Esophagus muscularis mucosa (tissue), 4 donors: ENCODE results near the gene ZNF770. TPM values are rescaled to one million over a fixed set of nuclear protein-coding genes. Genes with fewer than 3 reads are reported as not detected.

ENCODE experiments used
- DNase-seq: peaks from one replicate; pipeline ENCODE4 v3.0.0-alpha.2; 2017; ENCODE audit errors: extremely low spot score
- H3K27ac ChIP-seq, 4 donors: fragments of 200-600 bp; sonication (generic); replicated peaks in 1 of 4; 1 replicate in 3 of 4; 2 replicates in 1 of 4; pipeline ENCODE4 v1.5.1; 2016 to 2019; ENCODE audit warnings: mild to moderate bottlenecking in 1 of 4
- H3K27me3 ChIP-seq, 4 donors: fragments of 200-600 bp; sonication (generic); one replicate each; pipeline versions ENCODE4 v1.5.1 to v1.6.0; 2016 to 2019
- H3K36me3 ChIP-seq, 4 donors: fragments of 200-600 bp; sonication (generic); one replicate each; pipeline ENCODE4 v1.5.1; 2016 to 2019
- H3K4me1 ChIP-seq, 4 donors: fragments of 200-600 bp; sonication (generic); one replicate each; pipeline ENCODE4 v1.5.1; 2016 to 2019
- H3K4me3 ChIP-seq, 4 donors: fragments of 200-600 bp; sonication (generic); 1 replicate in 2 of 4; 2 replicates in 2 of 4; pipeline ENCODE4 v1.5.1; 2016 to 2019; ENCODE audit warnings: mild to moderate bottlenecking in 4 of 4, moderate library complexity in 1 of 4
- H3K9me3 ChIP-seq, 4 donors: fragments of 200-600 bp; sonication (generic); 1 replicate in 3 of 4; 2 replicates in 1 of 4; pipeline ENCODE4 v1.5.1; 2016 to 2019
- CTCF ChIP-seq, 3 experiments: fragments of 200-600 bp in 2 of 3; fragments of 450-650 bp in 1 of 3; sonication (generic) in 2 of 3; IDR thresholded peaks; one replicate each; pipeline ENCODE4 v1.5.1; 2017 to 2019; ENCODE audit warnings: antibody characterized with exemption in 3 of 3, mild to moderate bottlenecking in 2 of 3, moderate library complexity in 1 of 3
- EP300 ChIP-seq: sonication (generic); formaldehyde crosslinking; IDR thresholded peaks from one replicate; pipeline ENCODE4 v1.6.1; 2017; ENCODE audit warnings: antibody characterized with exemption
- POLR2A ChIP-seq: fragments of 450-650 bp; IDR thresholded peaks from one replicate; pipeline ENCODE4 v1.6.1; 2017; ENCODE audit warnings: antibody characterized with exemption, moderate library complexity, mild to moderate bottlenecking, low read depth
- POLR2AphosphoS5 ChIP-seq, 2 donors: sonication (generic); formaldehyde crosslinking; IDR thresholded peaks; one replicate each; pipeline ENCODE4 v1.6.1; 2017; ENCODE audit warnings: antibody characterized with exemption in 2 of 2
- WGBS: methylation state at CpG from one replicate; pipeline ENCODE4 v1.1.5; 2018; 5-methylcytosine and 5-hydroxymethylcytosine counted together
- intact Hi-C: fragments of 100-400 bp; cut with DNase I; formaldehyde crosslinking; loops from one replicate; pipeline ENCODE4 v1.15.1; 2023
- total RNA-seq, 4 donors: library from RNA; depleted of rRNA; stranded (reverse); fragments of >200 nt; gene quantifications; one replicate each; pipeline versions ENCODE4 v1.1.0 to v1.2.1, GENCODE V29; 2016

Gene ZNF770
- total RNA-seq, 4 donors from 2014 or later: 18.5 to 23.7 (median 20.2) TPM

- TF ChIP-seq EP300 (no peak), POLR2AphosphoS5 (IDR thresholded peaks at IDR 0.05) (no peak), POLR2A (no peak), CTCF (IDR thresholded peaks at IDR 0.05) (no peak)
- no peak overlapping the region for H3K27ac ChIP-seq
- intact Hi-C loops: no loop called here
- peak; percentile 60 for DNase-seq
- H3K27me3 ChIP-seq: no peaks in the 10 kb centered on the region
- 91% methylated on average over 6 of the region's 6 CpGs for WGBS
- no peaks in the 10 kb centered on the region for H3K36me3 ChIP-seq
- H3K4me1 ChIP-seq: no peaks in the 10 kb centered on the region
- no peak overlapping the region for H3K4me3 ChIP-seq
- no peaks in the 10 kb centered on the region for H3K9me3 ChIP-seq
Measured at GRCh38 chr15:35005933-35006332, 17.8 kb upstream of the ZNF770 start.

GRCh38 chr15:35003928-35004327 is 15.8 kb upstream of the ZNF770 start:
- 64% methylated on average over 3 of the region's 3 CpGs for WGBS
- Histone ChIP-seq H3K9me3 (no peaks in the 10 kb centered on the region), H3K27ac (no peak overlapping the region), H3K4me1 (no peaks in the 10 kb centered on the region), H3K27me3 (no peaks in the 10 kb centered on the region), H3K36me3 (no peaks in the 10 kb centered on the region), H3K4me3 (no peak overlapping the region)
- intact Hi-C loops: no loop called here
- TF ChIP-seq POLR2A (no peak), EP300 (no peak), POLR2AphosphoS5 (IDR thresholded peaks at IDR 0.05) (no peak), CTCF (IDR thresholded peaks at IDR 0.05) (no peak)
- DNase-seq: peak; percentile 75

GRCh38 chr15:35000511-35000910 is 12.4 kb upstream of the ZNF770 start:
- no peak for TF ChIP-seq EP300
- no peak for TF ChIP-seq CTCF (IDR thresholded peaks at IDR 0.05)
- TF ChIP-seq POLR2A: no peak
- no peak for TF ChIP-seq POLR2AphosphoS5 (IDR thresholded peaks at IDR 0.05)
- no peak overlapping the region for H3K27ac ChIP-seq
- H3K9me3 ChIP-seq: no peaks in the 10 kb centered on the region
- 47% methylated on average over 1 of the region's 1 CpG for WGBS
- no peaks in the 10 kb centered on the region for H3K4me1 ChIP-seq
- H3K4me3 ChIP-seq: no peak overlapping the region
- no peak for DNase-seq
- no peaks in the 10 kb centered on the region for H3K27me3 ChIP-seq
- intact Hi-C loops: no loop called here
- no peaks in the 10 kb centered on the region for H3K36me3 ChIP-seq

- no peak for DNase-seq
- intact Hi-C loops: no loop called here
- WGBS: 96% methylated on average over 7 of the region's 7 CpGs
Measured at GRCh38 chr15:34999906-35000305, 11.8 kb upstream of the ZNF770 start.

More at GRCh38 chr15:34999906-35000305, 11.8 kb upstream of the ZNF770 start:
- Histone ChIP-seq H3K27me3 (no peaks in the 10 kb centered on the region), H3K9me3 (no peaks in the 10 kb centered on the region), H3K36me3 (no peaks in the 10 kb centered on the region), H3K27ac (no peak overlapping the region), H3K4me3 (no peak overlapping the region), H3K4me1 (no peaks in the 10 kb centered on the region)
- TF ChIP-seq EP300 (no peak), POLR2A (no peak), CTCF (IDR thresholded peaks at IDR 0.05) (no peak), POLR2AphosphoS5 (IDR thresholded peaks at IDR 0.05) (no peak)
